GM19397 (cell line): ENCODE data around the gene MYZAP.
"Not testable (repeated sequence)": the region's sequence is repeated elsewhere in the genome, so short reads cannot be mapped to it uniquely, and the experiment has no call there.

Experiments
- ATAC-seq: cut with Tn5 transposase; IDR thresholded peaks from one replicate; pipeline ENCODE4 v1.9.1; 2021; ENCODE audit warnings: mild to moderate bottlenecking, moderate library complexity; ENCODE audit not compliant: unreplicated experiment

MYZAP gene

DNA sequence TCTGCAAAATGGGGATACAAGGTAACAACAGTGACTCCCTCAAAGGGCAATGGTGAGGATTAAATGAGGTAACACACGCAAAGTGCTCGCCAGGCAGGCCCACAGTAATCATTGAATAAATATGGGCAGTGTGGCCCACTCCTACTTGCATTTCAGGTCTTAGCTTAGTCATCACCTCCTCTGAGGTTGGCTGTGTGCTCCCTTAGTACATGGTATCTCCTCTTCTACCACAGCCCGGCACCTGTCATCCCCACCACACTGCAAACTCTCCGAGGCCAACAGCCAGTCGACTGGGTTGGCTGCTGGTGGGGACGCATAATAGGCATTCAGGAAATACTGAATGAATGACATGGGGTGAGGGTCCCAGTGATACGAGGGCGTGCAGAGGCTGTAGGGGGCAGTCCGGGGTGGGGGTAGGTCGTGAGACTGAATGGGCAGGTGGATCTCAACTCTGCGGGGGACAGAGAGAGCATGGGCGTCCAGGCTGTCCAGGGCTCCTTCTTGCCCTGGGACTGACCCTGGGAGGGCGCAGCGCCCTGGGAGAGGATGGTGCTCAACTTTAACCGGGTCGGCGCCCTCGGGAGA, 375 bp upstream of the MYZAP start:
- no peak for ATAC-seq

DNA sequence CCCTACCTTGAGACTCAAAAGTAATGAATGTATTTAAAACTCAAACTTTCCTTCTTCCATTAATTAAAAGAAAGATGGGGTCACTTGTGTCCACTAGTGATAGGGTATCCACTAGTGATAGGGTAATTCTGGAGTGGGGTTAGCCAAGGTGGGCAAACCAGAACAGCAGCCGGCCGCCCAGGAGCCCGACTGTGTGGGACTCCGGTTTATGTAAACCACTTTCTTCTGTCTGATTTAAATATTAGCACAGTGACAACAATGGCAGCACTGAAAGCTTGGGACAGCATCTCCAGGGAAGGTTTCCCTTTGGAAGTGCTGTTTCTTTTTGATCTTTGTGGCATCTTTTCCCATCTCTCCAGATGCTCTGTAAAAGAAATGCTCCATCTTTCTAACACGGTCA, 722 bp downstream of the MYZAP start:
- ATAC-seq, result no peak

DNA sequence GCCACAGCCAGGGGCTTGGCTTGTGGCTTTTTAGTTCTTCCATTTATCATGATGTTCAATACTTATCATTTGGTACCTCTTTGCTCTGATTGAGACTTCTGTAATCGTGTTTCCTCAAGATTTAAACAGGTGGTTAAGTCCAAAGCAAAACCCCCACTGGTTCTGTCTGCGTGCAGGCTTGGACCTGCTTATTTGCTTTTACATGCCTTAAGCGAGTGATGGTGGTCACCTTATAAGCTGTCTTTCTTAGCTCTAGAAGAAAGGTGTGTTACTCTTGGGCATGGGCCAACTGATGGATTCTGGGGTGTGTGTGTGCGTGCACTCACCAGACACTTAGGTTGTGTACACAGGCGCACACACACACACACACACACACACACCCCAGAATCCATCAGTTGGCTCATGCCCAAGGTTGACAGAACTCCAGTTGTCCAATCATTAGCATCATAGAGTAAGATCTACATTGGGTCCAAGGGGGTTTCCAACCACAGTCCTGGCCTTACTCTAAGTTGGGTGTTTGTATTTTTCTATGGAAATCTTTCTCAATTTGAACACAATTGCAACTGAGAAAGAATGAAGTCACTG, 1.2 kb downstream of the MYZAP start:
- no peak for ATAC-seq

DNA sequence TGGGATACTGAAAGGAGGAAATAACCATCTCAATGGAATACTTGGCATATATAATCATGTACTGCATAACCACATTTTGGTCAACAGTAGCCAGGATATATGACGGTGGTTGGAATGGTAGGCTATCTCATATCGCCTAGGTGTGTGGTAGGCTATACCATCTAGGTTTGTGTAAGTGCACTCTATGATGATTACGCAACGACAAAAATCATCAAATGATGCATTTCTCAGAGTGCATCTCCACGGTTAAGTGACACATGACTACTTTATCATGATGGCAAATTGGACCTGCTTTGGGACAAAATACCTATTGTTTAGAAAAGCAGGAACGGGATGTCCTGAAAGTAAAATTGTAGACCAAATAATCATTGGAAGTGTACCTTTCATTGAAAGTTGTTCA, 2.8 kb downstream of the MYZAP start:
- no peak for ATAC-seq

DNA sequence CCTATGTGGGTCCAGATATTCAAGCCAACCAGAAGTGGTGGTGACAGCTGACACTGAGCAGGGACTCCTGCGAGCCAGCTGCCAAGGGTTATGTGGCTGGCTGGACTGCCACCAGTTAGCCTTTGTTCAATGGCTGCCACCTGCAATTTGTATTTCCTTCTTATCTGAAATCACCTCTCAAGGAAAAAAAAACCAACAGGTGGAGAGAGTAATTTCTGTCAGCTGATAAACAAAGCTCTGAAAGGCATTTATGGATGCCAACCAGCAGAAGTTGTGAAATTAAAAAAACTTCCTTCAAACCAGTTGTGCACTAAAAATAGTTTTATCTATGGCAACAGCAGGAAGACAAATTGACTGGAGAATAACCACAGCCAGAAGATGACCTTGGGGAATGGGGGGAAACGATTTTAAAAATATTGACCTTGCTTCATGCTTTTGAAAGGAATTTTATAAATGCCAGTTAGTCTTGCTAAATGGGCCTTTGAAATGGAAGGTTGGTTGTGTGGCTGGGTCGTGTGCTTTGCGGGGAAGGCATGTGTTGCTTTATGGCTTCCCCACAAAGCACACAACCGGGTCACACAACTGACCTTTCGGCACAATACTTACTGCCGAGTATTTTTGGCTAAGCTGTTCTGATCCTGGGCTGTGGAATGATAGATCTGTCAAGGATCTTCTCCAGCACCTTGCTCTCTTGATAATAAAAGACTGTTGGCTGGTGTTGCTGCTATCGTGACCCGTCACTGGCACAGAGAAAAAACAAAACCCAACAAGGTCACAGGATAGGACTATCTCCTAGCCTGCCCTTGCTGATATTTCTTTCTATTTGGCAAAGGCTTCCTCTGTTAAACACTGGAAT, 3.5 kb downstream of the MYZAP start:
- ATAC-seq, result no peak

DNA sequence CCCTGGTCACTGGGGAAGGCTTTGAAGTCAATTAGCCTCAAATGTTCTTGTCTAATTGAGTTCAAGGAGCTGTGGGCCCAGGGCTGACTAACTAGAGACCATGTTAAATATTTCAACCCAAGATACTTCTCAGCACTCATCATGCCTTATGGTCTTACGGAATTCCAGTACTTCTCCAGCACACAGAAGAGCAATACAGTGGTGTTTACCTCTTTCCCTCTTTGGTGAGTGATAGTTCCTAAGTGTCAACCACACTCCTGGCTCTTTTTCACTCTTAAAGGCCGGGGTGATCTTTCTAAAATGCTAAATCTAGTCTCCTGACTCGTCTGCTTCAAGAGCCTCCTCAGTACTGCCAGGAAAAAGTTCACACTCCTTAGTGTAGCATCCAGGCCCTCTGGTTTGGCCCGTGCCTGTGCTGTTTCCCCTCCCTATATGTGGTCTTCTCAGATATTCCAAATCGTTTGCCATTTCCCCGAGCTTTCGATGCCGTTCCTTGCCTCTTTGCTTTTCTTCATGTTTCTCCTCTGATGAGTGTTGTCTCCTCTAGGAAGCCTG, 4.7 kb downstream of the MYZAP start:
- no peak for ATAC-seq

DNA sequence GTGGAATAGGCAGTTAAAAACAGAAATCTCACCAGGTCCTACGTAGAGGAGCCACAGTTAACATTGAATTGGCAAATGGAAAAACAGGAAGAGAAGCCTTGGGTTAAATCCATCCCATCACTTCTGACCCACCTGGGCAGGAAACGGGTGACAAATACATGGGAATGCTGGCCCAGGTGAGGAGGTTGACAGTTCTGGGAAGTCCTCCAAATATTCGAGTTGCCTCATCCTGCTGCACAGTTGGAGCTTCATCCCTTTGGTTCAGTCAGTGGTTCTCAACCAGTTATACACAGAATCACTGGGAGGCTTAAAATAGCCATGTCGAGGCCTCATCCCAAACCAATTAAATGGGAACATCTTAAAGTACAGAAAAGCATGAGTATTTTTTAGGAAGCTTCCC, 5.3 kb downstream of the MYZAP start:
- ATAC-seq, result no peak

DNA sequence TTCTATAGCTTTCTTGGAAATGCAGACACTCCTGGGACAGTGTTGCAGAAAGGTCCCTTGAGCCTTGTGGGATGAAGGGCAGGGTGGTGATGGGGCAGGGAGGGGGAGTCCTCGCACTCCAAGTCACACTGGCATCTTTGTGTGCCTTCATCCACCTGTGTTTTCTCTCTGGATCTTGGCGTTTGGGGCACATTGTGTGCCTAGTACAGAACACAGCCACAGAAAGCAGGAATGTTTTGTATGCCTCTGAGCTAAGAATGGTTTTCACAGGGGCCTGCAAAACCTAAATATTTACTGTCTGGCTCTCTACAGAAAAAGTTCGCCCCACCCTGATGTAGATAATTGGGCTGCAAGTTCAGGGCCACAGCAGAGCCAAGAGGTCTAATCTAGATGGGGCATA, 5.7 kb downstream of the MYZAP start:
- ATAC-seq, result no peak

DNA sequence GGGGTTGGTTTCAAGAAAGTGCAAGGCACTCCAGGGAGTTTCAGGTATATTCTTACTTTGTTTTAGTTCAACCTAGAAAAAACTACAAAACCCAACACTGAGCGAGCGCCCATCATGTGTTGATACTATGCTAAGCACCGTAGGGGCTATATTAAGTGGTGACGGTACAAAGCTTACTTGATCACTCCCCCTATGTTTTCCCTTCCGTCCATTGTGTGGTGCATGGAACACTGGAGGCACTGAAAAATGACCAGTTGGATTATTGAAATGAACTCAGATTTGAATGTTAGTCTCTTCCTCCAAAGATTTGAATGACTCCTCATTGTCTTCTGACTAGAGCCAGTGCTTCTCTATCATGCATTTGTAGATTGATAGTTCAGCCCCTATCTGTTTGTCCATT, 6.6 kb downstream of the MYZAP start:
- no peak for ATAC-seq

DNA sequence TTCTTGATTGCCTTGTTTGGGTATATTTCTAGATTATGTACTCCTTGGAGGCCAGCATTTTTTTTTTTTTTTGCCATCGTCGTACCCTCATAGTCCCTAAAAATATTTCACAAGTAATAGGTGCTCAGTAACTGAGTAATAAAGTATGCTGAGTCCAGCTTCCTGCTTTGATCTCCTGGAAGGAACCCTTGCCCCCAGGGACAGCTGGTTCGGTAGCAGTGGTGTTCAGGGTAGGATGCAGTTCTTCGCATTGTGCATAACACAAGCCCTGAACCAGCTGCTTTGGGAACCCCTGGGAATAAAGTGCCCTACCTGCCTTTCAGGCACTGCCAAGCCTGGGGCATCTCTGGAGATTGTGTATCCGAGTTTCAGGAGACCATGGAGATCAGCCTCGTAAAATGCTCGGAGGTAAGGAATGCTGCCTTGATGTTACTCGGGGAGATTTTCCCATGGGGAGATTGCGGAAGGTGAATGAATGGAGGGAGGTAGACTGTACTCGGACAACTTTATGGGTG, 7.6 kb downstream of the MYZAP start:
- ATAC-seq, result no peak

DNA sequence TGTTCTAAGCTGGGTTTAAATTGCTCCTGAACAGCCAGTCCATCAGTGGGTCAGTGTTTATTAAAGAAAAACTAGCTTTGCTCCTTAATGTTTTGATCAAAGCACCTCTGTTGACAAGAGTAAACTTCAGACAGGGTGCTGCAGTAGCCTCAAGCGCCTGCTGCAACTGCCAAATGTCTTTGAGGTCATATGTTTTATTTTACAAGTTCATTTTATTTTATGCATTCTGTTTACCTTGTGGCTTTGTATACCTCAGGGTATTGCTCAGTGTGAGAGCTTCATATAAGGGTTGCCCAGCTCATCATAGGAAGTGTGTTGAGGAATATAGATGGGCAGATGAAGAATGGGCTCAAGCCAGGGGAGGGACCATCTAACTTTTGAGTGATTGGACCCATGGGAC, 8.5 kb downstream of the MYZAP start:
- ATAC-seq, result no peak

DNA sequence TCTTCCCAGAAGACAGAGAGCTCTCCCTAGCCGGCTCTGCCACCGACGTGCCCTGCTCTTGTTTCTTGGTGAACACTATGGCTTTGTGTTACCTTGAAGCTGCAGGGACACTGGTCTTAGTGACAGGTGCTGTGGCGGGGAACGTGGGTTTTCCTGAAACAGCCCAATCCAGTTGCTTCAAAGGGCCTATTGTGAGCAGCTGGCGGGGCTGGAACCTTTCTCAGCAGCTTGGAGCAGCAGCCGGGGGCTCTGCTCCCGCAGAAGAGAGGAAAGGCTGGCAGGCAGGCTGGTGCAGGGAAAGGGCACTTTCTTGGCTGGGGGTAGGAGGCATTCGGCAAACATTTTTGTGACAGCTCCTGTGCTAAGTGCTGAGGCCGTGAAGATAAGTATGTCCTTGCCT, 12.8 kb downstream of the MYZAP start:
- no peak for ATAC-seq

DNA sequence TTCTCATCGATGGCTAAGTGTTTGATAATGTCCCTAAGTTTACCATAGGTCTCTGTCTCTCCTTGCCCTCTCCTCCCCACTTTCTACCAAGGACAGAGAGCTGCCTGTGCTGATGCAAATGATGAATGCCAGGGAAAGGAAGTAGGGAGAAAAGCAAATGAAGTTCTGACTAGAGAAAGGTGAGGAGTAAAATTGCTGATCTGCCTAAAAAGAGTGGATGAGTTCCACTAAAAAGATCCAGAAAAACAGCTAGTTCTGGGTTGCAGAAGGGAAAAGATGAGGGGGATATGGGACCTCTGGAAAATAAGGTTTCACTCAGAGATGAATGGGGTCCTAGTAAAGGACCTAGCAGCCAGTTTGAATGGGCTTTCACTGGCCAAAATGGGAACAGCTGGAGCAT, 13.8 kb downstream of the MYZAP start:
- no peak for ATAC-seq

DNA sequence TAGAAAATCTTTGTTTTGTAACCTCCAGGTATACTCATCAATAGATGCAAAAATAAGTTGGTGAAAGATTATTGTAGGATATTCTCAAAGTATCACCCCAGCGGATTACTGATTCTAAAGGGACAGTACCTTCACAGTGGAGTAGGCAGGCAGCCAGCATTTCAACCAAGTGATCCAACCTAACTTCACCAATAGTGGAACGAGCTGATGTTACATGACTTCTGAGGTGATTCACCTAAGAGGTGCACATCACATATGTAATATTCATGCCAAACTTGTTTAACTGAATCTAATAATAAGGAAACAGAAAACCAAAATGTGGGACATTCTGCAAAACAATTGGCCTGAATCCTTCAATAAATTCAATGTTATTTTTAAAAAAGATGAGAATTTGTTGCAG, 14.3 kb downstream of the MYZAP start:
- ATAC-seq, result no peak

DNA sequence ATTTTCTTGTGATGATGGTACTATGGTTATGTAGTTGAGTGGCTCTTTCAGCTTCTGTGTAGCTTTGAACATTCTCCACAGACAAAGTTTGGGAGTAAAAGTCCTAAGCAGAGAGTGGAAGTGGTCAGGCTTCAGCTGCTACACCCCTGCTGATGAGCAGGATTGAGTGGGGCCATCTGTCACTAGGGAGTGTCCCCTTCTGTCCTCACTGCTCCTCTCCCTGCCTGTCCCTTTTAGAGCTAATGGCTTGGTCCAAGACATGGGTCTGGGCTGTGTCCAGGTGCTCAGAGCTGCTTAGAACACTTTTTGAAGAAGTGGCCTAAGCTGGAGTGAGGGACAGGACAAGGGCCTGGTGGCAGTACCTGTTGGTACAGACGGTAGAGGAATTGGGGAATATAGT, 15.1 kb downstream of the MYZAP start:
- ATAC-seq, result no peak

DNA sequence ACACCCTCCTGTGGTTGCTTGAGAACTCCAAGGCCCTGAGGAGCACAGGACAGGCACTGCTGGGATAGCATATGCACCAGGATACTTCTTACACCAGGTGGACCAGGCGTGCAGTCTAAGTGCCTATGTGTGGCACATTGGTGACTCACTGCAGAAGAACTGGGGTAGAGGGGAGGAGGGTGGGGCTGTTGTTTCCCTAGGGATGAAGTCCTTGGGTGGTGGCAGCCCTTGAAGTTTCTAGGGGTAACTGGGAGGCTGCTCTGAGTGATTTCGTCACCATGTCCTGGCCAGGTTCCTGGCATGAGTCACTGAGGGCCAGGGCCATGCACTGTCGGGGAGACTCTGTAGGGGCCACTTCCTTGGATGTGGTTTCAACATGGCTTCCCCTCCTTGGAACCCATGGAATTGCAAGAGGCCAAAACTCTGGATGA, 15.9 kb downstream of the MYZAP start:
- no peak for ATAC-seq

DNA sequence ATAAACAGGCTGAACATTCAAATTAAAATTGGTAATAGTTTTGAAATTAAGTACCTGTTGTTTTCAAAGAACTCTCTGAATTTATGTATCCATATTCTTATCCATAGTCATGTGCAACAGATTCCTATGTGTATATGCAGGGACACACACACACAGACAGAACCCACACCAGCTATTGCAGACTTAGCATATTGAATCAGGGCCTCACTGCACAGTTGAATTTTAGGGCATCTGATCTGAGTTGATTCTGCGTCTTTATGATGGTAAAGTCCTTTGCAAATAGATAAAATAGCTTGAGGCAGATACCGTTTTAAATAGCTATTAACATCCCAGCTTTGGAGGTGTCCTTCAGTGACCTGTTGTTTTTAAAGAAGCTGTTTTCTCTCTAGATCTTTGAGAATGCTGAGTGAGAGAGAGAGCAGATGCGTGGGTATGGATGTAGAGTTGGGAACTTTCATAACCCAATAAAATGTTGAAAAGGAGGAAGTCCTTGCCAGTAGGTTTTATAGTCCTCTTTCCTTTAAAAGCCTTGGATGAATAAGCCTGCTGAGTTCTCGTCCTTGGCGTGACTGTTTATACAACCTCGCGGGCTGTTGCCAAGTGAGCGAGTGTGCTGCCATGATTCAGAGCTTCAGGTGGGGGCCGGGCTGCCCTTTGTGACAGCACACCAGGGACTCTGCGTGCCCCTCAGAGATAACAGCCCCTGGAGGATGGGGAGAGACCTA, 18.3 kb downstream of the MYZAP start:
- no peak for ATAC-seq

DNA sequence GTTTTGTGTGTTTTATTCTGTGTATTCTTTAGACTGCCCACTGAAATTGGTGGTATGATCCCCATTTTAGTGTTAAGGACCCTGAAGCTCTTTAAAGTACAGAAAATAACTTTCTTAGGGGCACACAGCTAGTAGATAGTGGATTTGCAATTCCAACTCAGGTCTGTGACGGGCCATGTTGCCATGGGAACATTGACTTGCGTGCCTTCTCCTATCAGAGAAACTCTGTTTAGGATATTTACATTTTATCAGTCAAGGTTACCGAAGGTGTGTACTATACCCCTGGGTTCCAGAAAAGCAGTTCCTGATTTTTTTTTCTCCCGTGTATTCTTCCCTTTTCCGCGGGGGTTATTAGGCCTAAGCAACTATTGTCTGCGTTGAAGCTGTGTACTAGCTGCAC, 19.4 kb downstream of the MYZAP start:
- ATAC-seq, result no peak

DNA sequence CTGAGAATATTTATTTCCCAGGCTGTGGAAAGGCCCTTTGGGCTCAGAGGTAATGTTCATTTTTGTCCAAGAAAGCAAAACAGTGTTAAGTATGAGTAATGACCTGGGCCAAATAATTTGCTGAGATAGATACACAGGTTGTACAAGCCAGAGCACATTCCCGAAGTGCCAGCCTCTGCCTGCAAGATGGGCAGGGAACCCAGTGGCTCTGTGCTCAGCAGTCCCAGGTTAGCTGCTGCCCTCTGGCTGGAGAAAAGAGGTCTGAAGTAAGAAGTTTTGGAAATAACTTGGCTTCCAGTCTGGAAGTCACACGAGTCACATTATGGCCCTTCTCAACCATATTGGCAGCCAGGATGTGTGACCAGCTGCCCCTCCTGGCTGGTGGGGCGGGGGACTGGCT, 20.2 kb downstream of the MYZAP start:
- ATAC-seq, result no peak

DNA sequence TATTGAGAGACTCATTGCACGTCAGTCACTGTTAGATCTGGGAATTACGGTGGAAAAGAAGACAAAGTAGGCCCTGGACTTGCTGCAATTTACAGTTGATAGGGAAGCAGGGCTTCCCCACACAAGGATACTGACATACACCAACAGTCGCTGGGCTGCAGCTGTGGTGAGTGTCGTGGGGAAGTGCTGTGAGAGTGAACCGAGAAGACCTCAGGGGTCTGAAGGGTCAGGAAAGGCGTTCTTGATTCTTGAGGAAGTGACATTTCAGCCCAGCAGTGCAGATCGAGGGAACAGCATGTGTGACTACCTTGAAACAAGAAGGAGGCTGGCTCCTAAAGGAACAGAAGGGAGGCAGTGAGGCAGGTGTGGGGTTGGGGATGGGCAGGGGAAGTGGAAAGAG, 22.5 kb downstream of the MYZAP start:
- ATAC-seq, result no peak

DNA sequence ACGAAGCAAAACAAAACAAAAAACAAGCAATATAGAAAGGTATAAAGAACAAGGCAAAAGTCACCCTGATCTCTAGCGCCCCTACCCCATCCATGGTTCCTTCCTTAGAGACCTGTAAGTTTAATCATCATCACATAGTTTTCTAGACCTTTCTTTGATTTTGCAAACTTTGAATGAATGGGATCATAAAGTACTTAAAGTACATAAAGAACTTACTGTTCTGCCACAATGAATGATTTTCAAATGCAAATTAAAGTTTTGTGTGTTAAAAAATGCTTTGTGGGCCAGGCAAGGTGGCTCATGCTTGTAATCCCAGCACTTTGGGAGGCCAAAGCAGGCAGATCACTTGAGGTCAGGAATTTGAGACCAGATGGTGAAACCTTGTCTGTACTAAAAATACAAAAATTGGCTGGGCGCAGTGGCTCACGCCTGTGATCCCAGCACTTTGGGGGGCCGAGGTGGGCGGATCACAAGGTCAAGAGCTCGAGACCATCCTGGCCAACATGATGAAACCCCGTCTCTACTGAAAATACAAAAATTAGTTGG, 24.3 kb downstream of the MYZAP start:
- not testable (repeated sequence) for ATAC-seq
